ENCODE measurements around the gene FOXO3. TPM values are rescaled to one million over a fixed set of nuclear protein-coding genes. Genes with fewer than 3 reads are reported as not detected.
A peak's percentile ranks its signal among the peaks of the same experiment; 100 is the strongest.

FOXO3 gene
- total RNA-seq, 1 donor from 2014 or later = 43.3 TPM

GRCh38 chr6:108565893-108566292 lies 5.2 kb downstream of the FOXO3 start:
- peak overlapping the region; percentile 19 for H3K4me3 Mint-ChIP-seq
- no peak overlapping the region for H3K27ac Mint-ChIP-seq

GRCh38 chr6:108566406-108566805 lies 5.7 kb downstream of the FOXO3 start:
- no peak for TF ChIP-seq CTCF (conservative IDR thresholded peaks at IDR 0.05)
- peaks cover 10% of the 10 kb centered on the region for H3K27me3 Mint-ChIP-seq
- peaks cover 36% of the 10 kb centered on the region for H3K4me1 Mint-ChIP-seq (ENCODE audit: unreplicated experiment)
- H3K36me3 Mint-ChIP-seq = peaks cover 31% of the 10 kb centered on the region
- no peaks in the 10 kb centered on the region for H3K9me3 Mint-ChIP-seq
- no peak overlapping the region for H3K27ac Mint-ChIP-seq
- no peak overlapping the region for H3K4me3 Mint-ChIP-seq
- no peak for DNase-seq (ENCODE audit: extremely low spot score, unreplicated experiment)

More at GRCh38 chr6:108565893-108566292, 5.2 kb downstream of the FOXO3 start:
- Mint-ChIP-seq H3K4me1 (ENCODE audit: unreplicated experiment) (peaks cover 36% of the 10 kb centered on the region), H3K27me3 (peaks cover 10% of the 10 kb centered on the region), H3K36me3 (peaks cover 26% of the 10 kb centered on the region), H3K9me3 (no peaks in the 10 kb centered on the region)
- peak; percentile 32 for TF ChIP-seq CTCF (conservative IDR thresholded peaks at IDR 0.05)
- no peak for DNase-seq (ENCODE audit: extremely low spot score, unreplicated experiment)

DNA sequence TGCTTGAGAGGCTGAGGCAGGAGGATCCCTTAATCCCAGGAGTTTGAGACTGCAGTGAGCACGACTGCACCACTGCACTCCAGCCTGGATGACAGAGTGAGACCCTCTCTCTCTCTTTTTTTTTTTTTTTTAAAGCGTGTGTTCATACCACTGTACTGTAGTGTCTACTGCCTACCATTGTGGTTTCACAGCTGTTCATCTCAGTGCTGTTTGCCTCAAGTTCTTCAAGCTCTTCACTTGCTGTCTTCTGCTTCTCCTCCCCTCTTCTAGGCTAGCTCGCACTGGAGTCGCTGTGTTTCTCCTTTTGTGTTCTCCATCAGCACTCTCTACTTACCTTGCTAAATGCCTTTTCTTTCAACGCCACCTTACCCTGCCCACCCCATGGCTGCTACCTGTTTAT lies 7.4 kb downstream of the FOXO3 start:
- no peaks in the 10 kb centered on the region for H3K27me3 Mint-ChIP-seq
- TF ChIP-seq CTCF (conservative IDR thresholded peaks at IDR 0.05) = no peak
- no peaks in the 10 kb centered on the region for H3K9me3 Mint-ChIP-seq
- H3K36me3 Mint-ChIP-seq = peaks cover 38% of the 10 kb centered on the region
- H3K27ac Mint-ChIP-seq = no peak overlapping the region
- peaks cover 26% of the 10 kb centered on the region for H3K4me1 Mint-ChIP-seq (ENCODE audit: unreplicated experiment)
- no peak for DNase-seq (ENCODE audit: extremely low spot score, unreplicated experiment)
- H3K4me3 Mint-ChIP-seq = no peak overlapping the region

GRCh38 chr6:108568551-108569305 lies 8.0 kb downstream of the FOXO3 start:
- no peak for TF ChIP-seq CTCF (conservative IDR thresholded peaks at IDR 0.05)
- no peak for DNase-seq (ENCODE audit: extremely low spot score, unreplicated experiment)
- no peak overlapping the region for H3K27ac Mint-ChIP-seq
- no peaks in the 10 kb centered on the region for H3K9me3 Mint-ChIP-seq
- peaks cover 34% of the 10 kb centered on the region for H3K36me3 Mint-ChIP-seq
- peaks cover 23% of the 10 kb centered on the region for H3K4me1 Mint-ChIP-seq (ENCODE audit: unreplicated experiment)
- H3K27me3 Mint-ChIP-seq = no peaks in the 10 kb centered on the region
- no peak overlapping the region for H3K4me3 Mint-ChIP-seq

DNA sequence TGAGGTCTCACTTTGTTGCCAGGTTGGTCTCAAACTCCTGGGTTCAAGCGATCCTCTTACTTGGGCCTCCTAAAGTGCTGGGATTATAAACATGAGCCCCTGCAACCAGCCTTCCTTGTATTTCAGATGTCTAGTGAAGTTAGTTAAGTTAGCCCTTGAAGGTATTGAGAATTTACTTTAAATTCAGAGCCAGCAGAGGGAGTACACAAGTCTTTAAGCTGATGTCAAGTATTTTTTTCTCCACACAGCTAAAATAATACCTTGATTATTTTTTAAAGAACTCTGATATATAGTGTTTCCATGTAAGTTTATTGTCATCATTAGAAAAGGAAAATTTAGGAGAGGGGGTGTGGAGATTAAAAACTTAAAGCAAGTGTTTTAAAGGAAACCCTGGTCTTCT lies 9.8 kb downstream of the FOXO3 start:
- Mint-ChIP-seq H3K9me3 (no peaks in the 10 kb centered on the region), H3K27me3 (no peaks in the 10 kb centered on the region), H3K36me3 (peaks cover 38% of the 10 kb centered on the region), H3K4me1 (ENCODE audit: unreplicated experiment) (peaks cover 20% of the 10 kb centered on the region), H3K4me3 (no peak overlapping the region), H3K27ac (no peak overlapping the region)
- DNase-seq (ENCODE audit: extremely low spot score, unreplicated experiment) = no peak
- TF ChIP-seq CTCF (conservative IDR thresholded peaks at IDR 0.05) = peak; percentile 41

Data from type B pancreatic cell (in vitro differentiated cells).